GM12873 (cell line): ENCODE results near the gene LIMK2.

Experiments
- CTCF ChIP-seq: IDR thresholded peaks from 2 replicates; pipeline ENCODE4 v1.5.1; 2012; ENCODE audit warnings: low read depth, mild to moderate bottlenecking, moderate library complexity, low read length, control low read depth; ENCODE audit not compliant: insufficient read depth; ENCODE audit errors: missing control alignments

The LIMK2 gene

GRCh38 chr22:31289344-31289743, 77.2 kb downstream of the LIMK2 start:
- TF ChIP-seq CTCF, result no peak

DNA sequence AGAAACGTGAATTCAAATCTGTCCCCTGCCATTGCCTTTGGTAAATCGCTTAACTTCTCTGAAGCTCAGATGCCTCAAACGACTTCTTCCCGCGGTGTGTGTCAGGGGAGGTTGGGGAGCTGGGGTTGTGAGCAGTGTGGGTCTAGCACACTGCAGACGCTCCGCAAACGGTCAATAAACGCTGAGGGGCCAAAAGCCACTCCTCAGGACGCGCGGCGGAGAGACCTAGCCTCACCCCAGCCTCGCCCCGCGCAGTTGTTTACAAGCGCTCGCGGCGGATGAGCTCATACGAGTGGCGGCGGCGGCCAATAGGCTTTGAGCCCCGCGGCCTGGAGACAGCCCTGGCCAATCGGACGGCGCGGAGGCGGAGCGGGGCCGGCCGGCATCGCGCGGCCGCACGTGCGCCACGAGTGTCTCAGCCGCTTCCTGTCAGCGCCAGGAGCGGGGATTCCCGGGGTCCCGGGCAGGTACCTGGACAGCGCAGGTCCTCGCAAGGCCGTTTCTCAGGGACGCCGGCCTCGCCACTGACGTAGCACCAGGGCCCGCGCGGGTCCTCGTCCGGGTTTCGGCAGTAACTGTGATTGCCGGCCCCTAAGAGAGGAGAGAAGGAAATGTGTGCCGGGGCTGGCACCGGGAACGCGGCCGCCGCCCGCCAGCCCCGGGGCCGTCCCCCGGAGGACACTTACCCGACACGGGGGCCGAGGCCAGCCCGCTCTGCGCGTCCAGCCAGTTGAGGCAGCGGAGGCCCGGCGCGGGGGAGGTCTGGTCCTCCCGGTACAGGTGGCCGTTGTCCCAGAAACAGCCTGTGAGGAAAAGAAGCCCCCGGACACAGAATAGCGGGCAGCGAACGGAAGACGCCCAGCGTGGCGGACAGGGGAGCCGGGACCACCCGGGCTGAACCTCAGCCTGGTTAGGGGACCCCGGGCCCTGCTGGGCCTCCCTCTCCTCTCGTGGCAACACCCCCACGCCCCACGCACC, 78.7 kb downstream of the LIMK2 start:
- TF ChIP-seq CTCF, result no peak

GRCh38 chr22:31291481-31292235, 79.6 kb downstream of the LIMK2 start:
- TF ChIP-seq CTCF, result no peak

DNA sequence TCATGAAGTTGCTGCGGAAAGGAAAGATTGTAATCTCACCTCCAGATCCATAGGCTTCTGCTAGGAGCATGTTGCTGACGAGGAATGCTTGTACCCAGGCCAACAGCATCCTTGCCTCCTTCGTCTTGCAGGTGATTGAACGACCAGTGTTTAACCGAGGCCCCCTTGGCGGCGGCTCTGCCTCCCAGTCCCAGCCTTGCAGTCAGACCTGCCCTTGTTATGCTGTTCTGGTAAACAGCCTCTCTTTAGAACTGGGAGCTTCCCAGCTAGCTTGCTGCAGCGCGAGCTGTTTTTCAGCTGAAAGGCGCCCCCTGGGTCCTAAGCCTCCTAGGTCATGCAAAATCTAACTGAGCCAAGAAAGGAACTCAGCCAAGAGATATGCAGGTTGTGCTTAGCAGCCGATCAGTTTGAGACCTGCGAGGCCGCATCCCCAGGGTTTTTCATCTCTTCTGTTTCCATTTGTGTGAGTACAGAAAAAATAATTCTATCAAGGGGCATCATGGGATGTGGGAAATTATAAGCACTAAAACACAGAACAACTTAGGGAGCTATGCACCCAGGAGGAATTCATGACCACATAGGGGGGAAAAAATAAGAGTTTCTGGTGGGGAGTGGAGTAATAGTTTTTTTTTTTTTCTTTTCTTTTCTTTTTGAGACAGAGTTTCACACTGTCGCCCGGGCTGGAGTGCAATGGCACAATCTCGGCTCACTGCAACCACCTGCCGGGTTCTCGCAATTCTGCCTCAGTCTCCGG, 80.3 kb downstream of the LIMK2 start, which contains the start of gene PIK3IP1:
TSS of gene PIK3IP1 (minus strand) at position 253 of the 754 bp plus-strand sequence. CDS start at position 109, 144 bp downstream.
- TF ChIP-seq CTCF, result peak; percentile 64

GRCh38 chr22:31295360-31295759, 83.3 kb downstream of the LIMK2 start:
- TF ChIP-seq CTCF, result no peak

GRCh38 chr22:31295831-31296657, 83.9 kb downstream of the LIMK2 start:
- TF ChIP-seq CTCF, result no peak
